GM19463 (cell line): ENCODE data around the gene GNPNAT1.
"Not testable (repeated sequence)": the region's sequence is repeated elsewhere in the genome, so short reads cannot be mapped to it uniquely, and the experiment has no call there.

Experiments used
- ATAC-seq: cut with Tn5 transposase; IDR thresholded peaks from one replicate; pipeline ENCODE4 v1.9.1; 2021; ENCODE audit warnings: mild to moderate bottlenecking, moderate library complexity; ENCODE audit not compliant: unreplicated experiment

The GNPNAT1 gene

GRCh38 chr14:52790011-52790755 lies 1.2 kb downstream of the GNPNAT1 start:
- no peak for ATAC-seq

- ATAC-seq = no peak
These were observed 2.3 kb downstream of the GNPNAT1 start for GRCh38 chr14:52789118-52789517.

GRCh38 chr14:52786887-52787286 lies 4.5 kb downstream of the GNPNAT1 start:
- ATAC-seq = no peak

DNA sequence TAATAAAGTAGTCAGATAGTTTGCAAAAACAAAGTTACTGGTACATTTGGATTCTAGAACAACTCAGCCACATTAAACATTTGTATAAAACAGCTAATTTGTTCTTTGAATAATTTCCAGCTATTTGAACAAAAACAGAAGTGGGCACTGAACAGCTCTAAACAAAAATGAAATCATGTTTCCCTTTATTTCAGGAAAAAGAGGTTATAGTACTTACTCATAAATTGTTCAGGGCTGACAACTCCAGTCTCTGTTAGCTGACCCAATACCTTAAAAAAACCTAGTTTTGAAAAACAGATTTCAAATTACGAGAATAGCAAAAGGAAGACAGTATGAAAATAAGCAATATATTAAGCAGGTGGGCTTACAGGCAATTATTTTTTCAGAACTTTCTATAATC lies 8.2 kb downstream of the GNPNAT1 start:
- ATAC-seq = no peak

DNA sequence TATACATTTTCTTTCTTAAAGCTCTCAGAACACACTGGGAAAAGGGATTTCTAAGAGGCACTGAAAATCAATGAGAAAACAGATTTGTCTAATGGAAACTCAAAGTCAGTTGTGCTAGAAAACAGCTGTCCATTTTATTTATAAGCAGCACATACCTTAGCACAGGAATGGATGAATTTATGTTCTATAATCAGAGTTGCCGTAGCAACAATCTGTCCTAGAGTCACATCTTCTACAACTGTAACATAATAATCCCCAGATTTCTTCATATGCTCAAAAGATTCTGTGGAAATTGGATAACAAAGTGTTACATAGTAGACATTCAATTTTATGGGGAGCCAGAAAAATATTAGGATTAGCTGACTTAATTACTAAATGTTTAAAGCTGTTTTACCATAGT lies 9.8 kb downstream of the GNPNAT1 start:
- ATAC-seq = no peak

DNA sequence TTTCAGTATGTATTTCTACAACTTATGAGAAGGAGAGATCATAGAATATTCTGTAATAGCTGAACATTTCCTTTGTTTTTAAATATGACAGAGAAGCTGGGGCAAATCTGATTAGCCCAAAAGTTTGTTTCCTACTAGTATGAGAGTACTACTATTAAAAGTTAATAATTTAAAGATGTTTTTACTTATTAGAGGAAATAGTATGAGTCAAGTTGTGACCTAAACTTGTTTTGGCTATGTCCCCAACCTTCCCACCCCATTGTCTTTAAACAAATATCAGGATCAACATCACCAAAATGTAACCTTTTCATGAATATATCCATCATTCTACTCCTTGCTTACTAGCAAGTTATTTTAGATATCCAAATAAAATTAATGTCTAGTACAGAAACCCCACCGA lies 10.5 kb downstream of the GNPNAT1 start:
- no peak for ATAC-seq

GRCh38 chr14:52778702-52779101 lies 12.7 kb downstream of the GNPNAT1 start:
- no peak for ATAC-seq

GRCh38 chr14:52776816-52777215 lies 14.6 kb downstream of the GNPNAT1 start:
- no peak for ATAC-seq

- ATAC-seq = no peak
These were observed 21.5 kb downstream of the GNPNAT1 start for GRCh38 chr14:52769887-52770286.

GRCh38 chr14:52767058-52767833 lies 24.2 kb downstream of the GNPNAT1 start:
- ATAC-seq = no peak

GRCh38 chr14:52762923-52763322 lies 28.5 kb downstream of the GNPNAT1 start:
- ATAC-seq = not testable (repeated sequence)

- no peak for ATAC-seq
These were observed 32.3 kb downstream of the GNPNAT1 start for GRCh38 chr14:52759145-52759544.

GRCh38 chr14:52755607-52756316 lies 35.6 kb downstream of the GNPNAT1 start:
- no peak for ATAC-seq

- no peak for ATAC-seq
These were observed 42.6 kb downstream of the GNPNAT1 start for GRCh38 chr14:52748647-52749292.

DNA sequence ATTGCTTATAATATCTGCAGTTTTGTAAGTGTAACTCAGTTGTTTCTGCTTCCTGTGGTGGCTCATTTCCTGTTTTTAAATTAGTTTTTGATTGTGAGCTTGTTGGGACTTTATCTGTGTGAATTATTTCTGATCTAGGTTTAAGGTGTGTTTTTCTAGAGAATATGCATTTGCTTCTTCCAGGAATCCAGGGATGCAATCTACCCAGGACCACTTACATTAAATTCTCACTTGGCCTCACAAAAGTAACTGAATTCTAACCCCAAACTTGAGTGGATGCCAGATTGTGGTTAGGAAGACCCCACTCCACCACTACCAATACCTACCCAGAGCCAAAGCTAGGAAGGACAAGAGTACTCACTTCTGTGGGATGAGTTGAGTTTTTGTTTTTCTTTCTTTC lies 49.5 kb downstream of the GNPNAT1 start:
- ATAC-seq = no peak

- ATAC-seq = no peak
These were observed 50.7 kb downstream of the GNPNAT1 start for GRCh38 chr14:52740751-52741150.

GRCh38 chr14:52738409-52738808 lies 53.0 kb downstream of the GNPNAT1 start:
- ATAC-seq = no peak

GRCh38 chr14:52735921-52736489 lies 55.4 kb downstream of the GNPNAT1 start:
- ATAC-seq = no peak

DNA sequence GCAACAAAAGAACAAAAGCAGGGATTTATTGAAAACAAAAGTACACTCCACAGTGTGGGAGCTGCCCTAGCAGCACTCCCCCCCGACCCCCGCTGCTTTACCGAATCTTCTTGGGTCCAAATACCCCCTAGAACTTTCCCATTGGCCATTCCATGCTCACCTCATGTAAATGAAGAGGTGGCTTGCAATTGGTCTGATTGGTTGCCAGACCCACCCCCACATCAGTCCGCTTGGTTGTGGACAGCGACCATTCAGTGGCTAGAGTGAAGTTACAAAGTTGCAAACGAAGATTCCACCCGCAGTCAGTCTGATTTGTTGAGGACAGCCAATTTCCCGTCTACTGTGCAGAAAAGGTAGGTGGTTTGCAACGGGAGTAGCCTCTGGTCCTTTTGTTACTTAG lies 57.6 kb downstream of the GNPNAT1 start:
- no peak for ATAC-seq

- ATAC-seq = no peak
These were observed 60.7 kb downstream of the GNPNAT1 start for GRCh38 chr14:52730709-52731111.
